GM23338 (cell line): ENCODE data around the gene AGRN. TPM values are rescaled to one million over a fixed set of nuclear protein-coding genes. Genes with fewer than 3 reads are reported as not detected.
A peak's percentile ranks its signal among the peaks of the same experiment; 100 is the strongest.

Experiments
- ATAC-seq: fragments of 200-7000 bp; cut with Tn5 transposase; 3 replicates; pipeline ENCODE4 v1.9.1; 2020
- DNase-seq: peaks from one replicate; pipeline ENCODE4 v3.0.0-alpha.2; 2015; ENCODE audit warnings: low spot score
- H2AFZ ChIP-seq: fragments of 200-600 bp; sonication (generic); 2 replicates; pipeline ENCODE4 v1.8.0; 2016; ENCODE audit warnings: antibody characterized with exemption, mild to moderate bottlenecking, moderate library complexity
- H3F3A ChIP-seq: fragments of 200-600 bp; sonication (generic); replicated peaks from 2 replicates; pipeline ENCODE4 v1.8.0; 2017; ENCODE audit warnings: antibody characterized with exemption, mixed run types, low read depth
- H3K27ac ChIP-seq: fragments of 200-600 bp; sonication (generic); 2 replicates; pipeline ENCODE4 v1.6.1; 2016; ENCODE audit warnings: low read depth
- H3K27me3 ChIP-seq: fragments of 200-600 bp; sonication (generic); 2 replicates; pipeline ENCODE4 v1.8.0; 2016; ENCODE audit warnings: mild to moderate bottlenecking, mixed run types, moderate library complexity; ENCODE audit not compliant: insufficient read depth
- H3K36me3 ChIP-seq: fragments of 200-600 bp; sonication (generic); 2 replicates; pipeline ENCODE4 v1.8.0; 2016; ENCODE audit warnings: mild to moderate bottlenecking; ENCODE audit not compliant: insufficient read depth
- H3K4me1 ChIP-seq: fragments of 200-600 bp; sonication (generic); 2 replicates; pipeline ENCODE4 v1.8.0; 2016; ENCODE audit warnings: mild to moderate bottlenecking, moderate library complexity; ENCODE audit not compliant: insufficient read depth
- H3K4me2 ChIP-seq: fragments of 200-600 bp; sonication (generic); 2 replicates; pipeline ENCODE4 v1.7.1; 2017; ENCODE audit warnings: mixed run types
- H3K4me3 ChIP-seq: fragments of 200-600 bp; sonication (generic); 2 replicates; pipeline ENCODE4 v1.6.1; 2016; ENCODE audit warnings: mixed run types
- H3K79me2 ChIP-seq: fragments of 200-600 bp; sonication (generic); replicated peaks from 2 replicates; pipeline ENCODE4 v1.8.0; 2017; ENCODE audit warnings: mild to moderate bottlenecking; ENCODE audit not compliant: insufficient read depth
- H3K9me2 ChIP-seq: fragments of 200-600 bp; sonication (generic); 2 replicates; pipeline ENCODE4 v1.8.0; 2017; ENCODE audit not compliant: insufficient read depth
- H4K20me1 ChIP-seq: fragments of 200-600 bp; sonication (generic); replicated peaks from 2 replicates; pipeline ENCODE4 v1.8.0; 2017; ENCODE audit warnings: mild to moderate bottlenecking; ENCODE audit not compliant: insufficient read depth
- H3K27ac Mint-ChIP-seq: 2 replicates; pipeline ENCODE4 v1.8.0; 2020; ENCODE audit warnings: inconsistent platforms, mild to moderate bottlenecking, moderate library complexity, mixed read lengths
- H3K27me3 Mint-ChIP-seq: 3 replicates; pipeline ENCODE4 v1.8.0; 2022; ENCODE audit warnings: low read depth, mild to moderate bottlenecking, moderate library complexity, mixed read lengths, inconsistent platforms; ENCODE audit not compliant: insufficient read depth, poor library complexity
- H3K36me3 Mint-ChIP-seq: 3 replicates; pipeline ENCODE4 v1.8.0; 2021; ENCODE audit warnings: low read depth, mild to moderate bottlenecking, inconsistent platforms, moderate library complexity, mixed read lengths
- H3K4me1 Mint-ChIP-seq: 3 replicates; pipeline ENCODE4 v1.8.0; 2020; ENCODE audit warnings: mild to moderate bottlenecking, inconsistent platforms, mixed read lengths
- H3K4me3 Mint-ChIP-seq: 3 replicates; pipeline ENCODE4 v1.8.0; 2021; ENCODE audit warnings: moderate library complexity, mild to moderate bottlenecking, inconsistent platforms, mixed read lengths
- H3K9me3 Mint-ChIP-seq: 3 replicates; pipeline ENCODE4 v1.8.0; 2020; ENCODE audit warnings: moderate library complexity, mild to moderate bottlenecking, inconsistent platforms, mixed read lengths
- JUNB ChIP-seq: IDR thresholded peaks from one replicate; pipeline ENCODE4 v1.6.1; 2016; ENCODE audit warnings: antibody characterized with exemption; ENCODE audit not compliant: unreplicated experiment
- NANOG ChIP-seq: IDR thresholded peaks from 2 replicates; pipeline ENCODE4 v1.6.1; 2016; ENCODE audit warnings: antibody characterized with exemption, borderline replicate concordance
- POLR2AphosphoS5 ChIP-seq: IDR thresholded peaks from 2 replicates; pipeline ENCODE4 v1.6.1; 2016; ENCODE audit warnings: antibody characterized with exemption, low read depth
- ZNF114 ChIP-seq: fragments of 250-450 bp; sonication (Bioruptor Pico); IDR thresholded peaks from 2 replicates; pipeline ENCODE4 v1.5.0; 2020; ENCODE audit warnings: mild to moderate bottlenecking, moderate library complexity
- ZNF331 ChIP-seq: fragments of 250-450 bp; sonication (Bioruptor Pico); IDR thresholded peaks from 2 replicates; pipeline ENCODE4 v1.5.0; 2020; ENCODE audit warnings: low read depth, mild to moderate bottlenecking, moderate library complexity
- polyA plus RNA-seq: library from polyadenylated mRNA; unstranded; fragments of >200 nt; fragmentation: Nextera tagmentation; extraction: Ambion mirVana; gene quantifications from 2 replicates; pipeline ENCODE4 v1.2.1, GENCODE V29; 2016
- total RNA-seq: library from RNA; depleted of rRNA; stranded (reverse); fragments of >200 nt; shearing (Covaris generic); gene quantifications from 2 replicates; pipeline ENCODE4 v1.2.3, GENCODE V29; 2014
- TF ChIP-seq, protein P1 (sequence below): IDR thresholded peaks from 2 replicates; pipeline ENCODE4 v1.6.1; 2016; ENCODE audit warnings: antibody characterized with exemption
- TF ChIP-seq, protein P2 (sequence below): fragments of 250-450 bp; sonication (Bioruptor Pico); IDR thresholded peaks from 2 replicates; pipeline ENCODE4 v1.5.0; 2020; ENCODE audit warnings: mild to moderate bottlenecking, moderate library complexity
- TF ChIP-seq, protein P3 (sequence below): IDR thresholded peaks from one replicate; pipeline ENCODE4 v1.6.1; 2018; ENCODE audit warnings: antibody characterized with exemption; ENCODE audit not compliant: unreplicated experiment

AGRN gene
- total and polyA plus RNA-seq, 2 experiments from 2014 or later: 12.3 to 185 TPM

DNA sequence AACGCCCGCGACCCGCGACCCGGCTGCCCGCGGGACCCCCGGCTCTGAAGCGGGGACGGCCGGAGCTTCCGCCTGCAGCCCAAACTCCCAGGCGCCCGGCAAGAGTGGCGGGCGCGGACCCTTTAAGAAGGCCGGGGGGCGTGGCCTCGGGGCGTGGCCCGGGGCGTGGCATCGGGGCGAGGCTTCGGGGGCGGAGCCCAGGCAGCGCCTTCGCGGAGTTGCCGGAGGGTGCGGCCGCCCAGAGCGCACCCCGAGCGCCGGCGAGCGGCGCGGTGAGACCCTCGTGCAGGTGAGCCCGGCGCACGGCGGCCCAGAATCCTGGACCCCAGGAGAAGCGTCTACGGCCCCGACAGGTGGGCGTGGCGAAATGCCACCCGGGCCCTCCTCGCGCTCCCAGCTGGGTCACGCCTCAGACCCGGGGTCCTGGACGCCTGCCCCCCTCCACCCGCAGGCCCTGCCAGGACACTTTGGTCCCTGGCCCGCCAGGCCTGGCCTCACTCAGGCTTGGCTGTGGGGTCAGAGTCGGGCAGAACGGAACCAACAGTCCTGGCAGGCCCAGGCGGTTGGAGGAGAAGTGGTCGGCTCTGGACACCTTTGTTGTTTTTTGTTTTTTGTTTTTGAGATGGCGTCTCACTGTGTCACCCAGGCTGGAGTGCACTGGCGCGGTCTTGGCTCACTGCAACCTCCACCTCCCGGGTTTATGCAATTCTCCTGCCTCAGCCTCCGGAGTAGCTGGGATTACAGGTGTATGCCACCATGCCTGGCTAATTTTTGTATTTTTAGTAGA lies 39.8 kb downstream of the AGRN start (continued):
- TF ChIP-seq, protein P1, sequence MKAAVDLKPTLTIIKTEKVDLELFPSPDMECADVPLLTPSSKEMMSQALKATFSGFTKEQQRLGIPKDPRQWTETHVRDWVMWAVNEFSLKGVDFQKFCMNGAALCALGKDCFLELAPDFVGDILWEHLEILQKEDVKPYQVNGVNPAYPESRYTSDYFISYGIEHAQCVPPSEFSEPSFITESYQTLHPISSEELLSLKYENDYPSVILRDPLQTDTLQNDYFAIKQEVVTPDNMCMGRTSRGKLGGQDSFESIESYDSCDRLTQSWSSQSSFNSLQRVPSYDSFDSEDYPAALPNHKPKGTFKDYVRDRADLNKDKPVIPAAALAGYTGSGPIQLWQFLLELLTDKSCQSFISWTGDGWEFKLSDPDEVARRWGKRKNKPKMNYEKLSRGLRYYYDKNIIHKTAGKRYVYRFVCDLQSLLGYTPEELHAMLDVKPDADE: no peak
- TF ChIP-seq JUNB: no peak
- TF ChIP-seq, protein P2, sequence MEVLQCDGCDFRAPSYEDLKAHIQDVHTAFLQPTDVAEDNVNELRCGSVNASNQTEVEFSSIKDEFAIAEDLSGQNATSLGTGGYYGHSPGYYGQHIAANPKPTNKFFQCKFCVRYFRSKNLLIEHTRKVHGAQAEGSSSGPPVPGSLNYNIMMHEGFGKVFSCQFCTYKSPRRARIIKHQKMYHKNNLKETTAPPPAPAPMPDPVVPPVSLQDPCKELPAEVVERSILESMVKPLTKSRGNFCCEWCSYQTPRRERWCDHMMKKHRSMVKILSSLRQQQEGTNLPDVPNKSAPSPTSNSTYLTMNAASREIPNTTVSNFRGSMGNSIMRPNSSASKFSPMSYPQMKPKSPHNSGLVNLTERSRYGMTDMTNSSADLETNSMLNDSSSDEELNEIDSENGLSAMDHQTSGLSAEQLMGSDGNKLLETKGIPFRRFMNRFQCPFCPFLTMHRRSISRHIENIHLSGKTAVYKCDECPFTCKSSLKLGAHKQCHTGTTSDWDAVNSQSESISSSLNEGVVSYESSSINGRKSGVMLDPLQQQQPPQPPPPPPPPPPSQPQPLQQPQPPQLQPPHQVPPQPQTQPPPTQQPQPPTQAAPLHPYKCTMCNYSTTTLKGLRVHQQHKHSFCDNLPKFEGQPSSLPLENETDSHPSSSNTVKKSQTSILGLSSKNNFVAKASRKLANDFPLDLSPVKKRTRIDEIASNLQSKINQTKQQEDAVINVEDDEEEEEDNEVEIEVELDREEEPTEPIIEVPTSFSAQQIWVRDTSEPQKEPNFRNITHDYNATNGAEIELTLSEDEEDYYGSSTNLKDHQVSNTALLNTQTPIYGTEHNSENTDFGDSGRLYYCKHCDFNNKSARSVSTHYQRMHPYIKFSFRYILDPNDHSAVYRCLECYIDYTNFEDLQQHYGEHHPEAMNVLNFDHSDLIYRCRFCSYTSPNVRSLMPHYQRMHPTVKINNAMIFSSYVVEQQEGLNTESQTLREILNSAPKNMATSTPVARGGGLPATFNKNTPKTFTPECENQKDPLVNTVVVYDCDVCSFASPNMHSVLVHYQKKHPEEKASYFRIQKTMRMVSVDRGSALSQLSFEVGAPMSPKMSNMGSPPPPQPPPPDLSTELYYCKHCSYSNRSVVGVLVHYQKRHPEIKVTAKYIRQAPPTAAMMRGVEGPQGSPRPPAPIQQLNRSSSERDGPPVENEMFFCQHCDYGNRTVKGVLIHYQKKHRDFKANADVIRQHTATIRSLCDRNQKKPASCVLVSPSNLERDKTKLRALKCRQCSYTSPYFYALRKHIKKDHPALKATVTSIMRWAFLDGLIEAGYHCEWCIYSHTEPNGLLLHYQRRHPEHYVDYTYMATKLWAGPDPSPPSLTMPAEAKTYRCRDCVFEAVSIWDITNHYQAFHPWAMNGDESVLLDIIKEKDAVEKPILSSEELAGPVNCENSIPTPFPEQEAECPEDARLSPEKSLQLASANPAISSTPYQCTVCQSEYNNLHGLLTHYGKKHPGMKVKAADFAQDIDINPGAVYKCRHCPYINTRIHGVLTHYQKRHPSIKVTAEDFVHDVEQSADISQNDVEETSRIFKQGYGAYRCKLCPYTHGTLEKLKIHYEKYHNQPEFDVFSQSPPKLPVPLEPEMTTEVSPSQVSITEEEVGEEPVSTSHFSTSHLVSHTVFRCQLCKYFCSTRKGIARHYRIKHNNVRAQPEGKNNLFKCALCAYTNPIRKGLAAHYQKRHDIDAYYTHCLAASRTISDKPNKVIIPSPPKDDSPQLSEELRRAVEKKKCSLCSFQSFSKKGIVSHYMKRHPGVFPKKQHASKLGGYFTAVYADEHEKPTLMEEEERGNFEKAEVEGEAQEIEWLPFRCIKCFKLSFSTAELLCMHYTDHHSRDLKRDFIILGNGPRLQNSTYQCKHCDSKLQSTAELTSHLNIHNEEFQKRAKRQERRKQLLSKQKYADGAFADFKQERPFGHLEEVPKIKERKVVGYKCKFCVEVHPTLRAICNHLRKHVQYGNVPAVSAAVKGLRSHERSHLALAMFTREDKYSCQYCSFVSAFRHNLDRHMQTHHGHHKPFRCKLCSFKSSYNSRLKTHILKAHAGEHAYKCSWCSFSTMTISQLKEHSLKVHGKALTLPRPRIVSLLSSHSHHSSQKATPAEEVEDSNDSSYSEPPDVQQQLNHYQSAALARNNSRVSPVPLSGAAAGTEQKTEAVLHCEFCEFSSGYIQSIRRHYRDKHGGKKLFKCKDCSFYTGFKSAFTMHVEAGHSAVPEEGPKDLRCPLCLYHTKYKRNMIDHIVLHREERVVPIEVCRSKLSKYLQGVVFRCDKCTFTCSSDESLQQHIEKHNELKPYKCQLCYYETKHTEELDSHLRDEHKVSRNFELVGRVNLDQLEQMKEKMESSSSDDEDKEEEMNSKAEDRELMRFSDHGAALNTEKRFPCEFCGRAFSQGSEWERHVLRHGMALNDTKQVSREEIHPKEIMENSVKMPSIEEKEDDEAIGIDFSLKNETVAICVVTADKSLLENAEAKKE (CRISPR knock-in tag): no peak
- TF ChIP-seq ZNF331 (CRISPR knock-in tag): no peak
- no peak for TF ChIP-seq NANOG

DNA sequence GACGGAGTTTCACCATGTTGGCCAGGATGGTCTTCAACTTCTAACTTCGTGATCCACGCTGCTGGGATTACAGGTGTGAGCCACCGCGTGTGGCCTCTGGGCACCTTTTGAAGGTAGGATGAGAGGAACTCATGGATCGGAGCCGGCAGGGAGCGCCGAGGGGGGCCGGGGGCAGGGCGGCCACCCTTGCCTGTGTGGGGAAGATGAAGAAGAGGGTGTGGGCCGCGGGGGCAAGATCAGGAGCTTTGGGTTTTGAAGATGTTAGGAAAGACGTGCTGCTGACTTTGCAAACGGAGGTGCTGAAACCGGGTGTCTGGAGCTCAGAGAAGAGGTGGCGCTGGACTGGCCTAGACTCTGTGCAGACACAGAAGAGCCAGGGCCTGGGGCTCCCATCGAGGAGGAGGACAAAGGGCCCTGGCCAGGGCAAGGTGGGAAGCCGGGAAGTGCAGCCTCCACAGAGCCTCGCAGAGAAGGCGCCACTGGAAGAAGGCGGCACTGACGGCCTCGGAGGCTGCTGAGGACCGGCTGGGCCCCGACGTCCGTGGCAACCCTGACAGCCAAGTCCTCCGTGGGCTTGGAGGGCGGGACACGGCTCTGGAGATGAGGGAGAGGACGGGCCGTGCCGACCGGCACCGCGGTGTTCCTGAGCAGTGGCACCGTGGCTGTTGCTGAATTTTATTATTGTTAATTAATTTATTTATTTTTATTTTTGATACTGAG lies 40.5 kb downstream of the AGRN start:
- Histone ChIP-seq H2AFZ (peak overlapping the region; percentile 72; the same call in 1 of the 2 replicates), H3K9me2 (no peaks in the 10 kb centered on the region), H3K27me3 (peaks cover 52% of the 10 kb centered on the region), H3K79me2 (no peaks in the 10 kb centered on the region), H4K20me1 (no peaks in the 10 kb centered on the region; the same call in 1 of the 2 replicates), H3K27ac (no peak overlapping the region), H3K4me3 (peak overlapping the region; percentile 68), H3K36me3 (no peaks in the 10 kb centered on the region), H3K4me1 (peaks cover 5% of the 10 kb centered on the region; the same call in 1 of the 2 replicates), H3K4me2 (peak overlapping the region; percentile 88), H3F3A (0 out of 2 replicates have a peak, but pooled peaks cover 5% of the 10 kb centered on the region)
- Mint-ChIP-seq H3K36me3 (no peaks in the 10 kb centered on the region), H3K27me3 (peaks cover 54% of the 10 kb centered on the region), H3K9me3 (no peaks in the 10 kb centered on the region), H3K4me1 (peaks cover 3% of the 10 kb centered on the region; the same call in 2 of the 3 replicates), H3K4me3 (peak overlapping the region; percentile 53), H3K27ac (no peak overlapping the region)
- no peak for DNase-seq
- no peak for ATAC-seq
- TF ChIP-seq, protein P1: no peak
- TF ChIP-seq JUNB (no peak), ZNF331 (CRISPR knock-in tag) (no peak), POLR2AphosphoS5 (no peak), ZNF114 (no peak)
- TF ChIP-seq, protein P3, sequence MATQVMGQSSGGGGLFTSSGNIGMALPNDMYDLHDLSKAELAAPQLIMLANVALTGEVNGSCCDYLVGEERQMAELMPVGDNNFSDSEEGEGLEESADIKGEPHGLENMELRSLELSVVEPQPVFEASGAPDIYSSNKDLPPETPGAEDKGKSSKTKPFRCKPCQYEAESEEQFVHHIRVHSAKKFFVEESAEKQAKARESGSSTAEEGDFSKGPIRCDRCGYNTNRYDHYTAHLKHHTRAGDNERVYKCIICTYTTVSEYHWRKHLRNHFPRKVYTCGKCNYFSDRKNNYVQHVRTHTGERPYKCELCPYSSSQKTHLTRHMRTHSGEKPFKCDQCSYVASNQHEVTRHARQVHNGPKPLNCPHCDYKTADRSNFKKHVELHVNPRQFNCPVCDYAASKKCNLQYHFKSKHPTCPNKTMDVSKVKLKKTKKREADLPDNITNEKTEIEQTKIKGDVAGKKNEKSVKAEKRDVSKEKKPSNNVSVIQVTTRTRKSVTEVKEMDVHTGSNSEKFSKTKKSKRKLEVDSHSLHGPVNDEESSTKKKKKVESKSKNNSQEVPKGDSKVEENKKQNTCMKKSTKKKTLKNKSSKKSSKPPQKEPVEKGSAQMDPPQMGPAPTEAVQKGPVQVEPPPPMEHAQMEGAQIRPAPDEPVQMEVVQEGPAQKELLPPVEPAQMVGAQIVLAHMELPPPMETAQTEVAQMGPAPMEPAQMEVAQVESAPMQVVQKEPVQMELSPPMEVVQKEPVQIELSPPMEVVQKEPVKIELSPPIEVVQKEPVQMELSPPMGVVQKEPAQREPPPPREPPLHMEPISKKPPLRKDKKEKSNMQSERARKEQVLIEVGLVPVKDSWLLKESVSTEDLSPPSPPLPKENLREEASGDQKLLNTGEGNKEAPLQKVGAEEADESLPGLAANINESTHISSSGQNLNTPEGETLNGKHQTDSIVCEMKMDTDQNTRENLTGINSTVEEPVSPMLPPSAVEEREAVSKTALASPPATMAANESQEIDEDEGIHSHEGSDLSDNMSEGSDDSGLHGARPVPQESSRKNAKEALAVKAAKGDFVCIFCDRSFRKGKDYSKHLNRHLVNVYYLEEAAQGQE: no peak
